Esophagus (tissue), 2 donors: ENCODE results near the gene CLEC9A. TPM values are rescaled to one million over a fixed set of nuclear protein-coding genes. Genes with fewer than 3 reads are reported as not detected.

Experiments used
- H3K27ac ChIP-seq, 2 donors: one replicate each; pipeline ENCODE4 v1.5.1; 2013; ENCODE audit warnings: low read depth in 2 of 2, mild to moderate bottlenecking in 2 of 2, inconsistent platforms in 1 of 2, low read length in 1 of 2, moderate library complexity in 1 of 2
- H3K27me3 ChIP-seq, 2 donors: one replicate each; pipeline ENCODE4 v1.6.1; 2013; ENCODE audit warnings: low read length in 2 of 2, control low read depth in 1 of 2, mild to moderate bottlenecking in 1 of 2; ENCODE audit not compliant: insufficient read depth in 2 of 2, control insufficient read depth in 1 of 2
- H3K36me3 ChIP-seq, 2 donors: one replicate each; pipeline ENCODE4 v1.6.1; 2013; ENCODE audit warnings: low read length in 1 of 2; ENCODE audit not compliant: control insufficient read depth in 2 of 2, insufficient read depth in 2 of 2
- H3K4me1 ChIP-seq, 2 donors: one replicate each; pipeline ENCODE4 v1.6.1; 2013; ENCODE audit warnings: low read length in 1 of 2; ENCODE audit not compliant: control insufficient read depth in 2 of 2, insufficient read depth in 2 of 2
- H3K4me3 ChIP-seq, 2 donors: one replicate each; pipeline ENCODE4 v1.5.1; 2013; ENCODE audit warnings: low read length in 2 of 2, mild to moderate bottlenecking in 2 of 2, low read depth in 1 of 2, moderate library complexity in 1 of 2
- H3K9me3 ChIP-seq, 2 donors: one replicate each; pipeline ENCODE4 v1.6.1; 2013; ENCODE audit warnings: mild to moderate bottlenecking in 2 of 2, low read depth in 1 of 2, low read length in 1 of 2, moderate library complexity in 1 of 2; ENCODE audit not compliant: control insufficient read depth in 2 of 2, insufficient read depth in 1 of 2
- WGBS, 2 donors: extraction: QIAGEN DNeasy Blood & Tissue Kit; methylation state at CpG; one replicate each; pipeline ENCODE4 v1.1.7; 2013; 5-methylcytosine and 5-hydroxymethylcytosine counted together
- polyA plus RNA-seq, 2 donors: library from polyadenylated mRNA; stranded (reverse); fragments of 200-250 nt; gene quantifications; one replicate each; pipeline ENCODE4 v1.2.3, GENCODE V29; 2013
- donor health status: healthy with polysubstance abuse.
- donor health status: Bipolar disorder and iron deficiency.

CLEC9A gene
- polyA plus RNA-seq, 2 donors, result 0.13 TPM; not detected in 1

GRCh38 chr12:10058387-10058786, 27.9 kb downstream of the CLEC9A start:
- 83 to 87% methylated on average over 5 of the region's 5 CpGs for WGBS, 2 donors
- no peaks in the 10 kb centered on the region for H3K27me3 ChIP-seq
- H3K27ac ChIP-seq, result no peak overlapping the region
- no peaks in the 10 kb centered on the region for H3K4me1 ChIP-seq
- no peak overlapping the region for H3K4me3 ChIP-seq
- no peaks in the 10 kb centered on the region for H3K36me3 ChIP-seq
- no peaks in the 10 kb centered on the region for H3K9me3 ChIP-seq

GRCh38 chr12:10065241-10065640, 34.8 kb downstream of the CLEC9A start:
- no peaks in the 10 kb centered on the region for H3K27me3 ChIP-seq
- no peak overlapping the region for H3K27ac ChIP-seq
- H3K36me3 ChIP-seq, result no peaks in the 10 kb centered on the region
- H3K9me3 ChIP-seq, result no peaks in the 10 kb centered on the region
- no peaks in the 10 kb centered on the region for H3K4me1 ChIP-seq
- WGBS, 2 donors, result 88 to 89% methylated on average over 4 of the region's 4 CpGs
- H3K4me3 ChIP-seq, result no peak overlapping the region

GRCh38 chr12:10067264-10067663, 36.8 kb downstream of the CLEC9A start:
- WGBS, 2 donors, result 73 to 77% methylated on average over 4 of the region's 4 CpGs
- H3K27ac ChIP-seq, result no peak overlapping the region
- no peaks in the 10 kb centered on the region for H3K4me1 ChIP-seq
- H3K27me3 ChIP-seq, result no peaks in the 10 kb centered on the region
- H3K9me3 ChIP-seq, result no peaks in the 10 kb centered on the region
- H3K4me3 ChIP-seq, result no peak overlapping the region
- H3K36me3 ChIP-seq, result no peaks in the 10 kb centered on the region

GRCh38 chr12:10067942-10068341, 37.5 kb downstream of the CLEC9A start:
- Histone ChIP-seq H3K4me1 (no peaks in the 10 kb centered on the region), H3K4me3 (no peak overlapping the region), H3K27me3 (no peaks in the 10 kb centered on the region), H3K27ac (no peak overlapping the region), H3K36me3 (no peaks in the 10 kb centered on the region), H3K9me3 (no peaks in the 10 kb centered on the region)
- WGBS, 2 donors, result 21 to 35% methylated on average over 3 of the region's 3 CpGs

- no peaks in the 10 kb centered on the region for H3K36me3 ChIP-seq
- no peaks in the 10 kb centered on the region for H3K27me3 ChIP-seq
- no peaks in the 10 kb centered on the region for H3K9me3 ChIP-seq
- no peak overlapping the region for H3K4me3 ChIP-seq
- H3K27ac ChIP-seq, result no peak overlapping the region
- 66 to 68% methylated on average over 1 of the region's 1 CpG for WGBS, 2 donors
- no peaks in the 10 kb centered on the region for H3K4me1 ChIP-seq
Measured at GRCh38 chr12:10068644-10069043, 38.2 kb downstream of the CLEC9A start.

GRCh38 chr12:10069099-10069498, 38.6 kb downstream of the CLEC9A start:
- WGBS, 2 donors, result 57 to 62% methylated on average over 4 of the region's 4 CpGs
- H3K27me3 ChIP-seq, result no peaks in the 10 kb centered on the region
- H3K36me3 ChIP-seq, result no peaks in the 10 kb centered on the region
- no peaks in the 10 kb centered on the region for H3K9me3 ChIP-seq
- no peaks in the 10 kb centered on the region for H3K4me1 ChIP-seq
- no peak overlapping the region for H3K4me3 ChIP-seq
- no peak overlapping the region for H3K27ac ChIP-seq

GRCh38 chr12:10069976-10070375, 39.5 kb downstream of the CLEC9A start:
- no peak overlapping the region for H3K27ac ChIP-seq
- H3K4me3 ChIP-seq, result no peak overlapping the region
- H3K4me1 ChIP-seq, result no peaks in the 10 kb centered on the region
- no peaks in the 10 kb centered on the region for H3K36me3 ChIP-seq
- no peaks in the 10 kb centered on the region for H3K9me3 ChIP-seq
- WGBS, 2 donors, result 20 to 24% methylated on average over 3 of the region's 3 CpGs
- no peaks in the 10 kb centered on the region for H3K27me3 ChIP-seq

GRCh38 chr12:10070380-10070779, 39.9 kb downstream of the CLEC9A start:
- no peaks in the 10 kb centered on the region for H3K9me3 ChIP-seq
- no peak overlapping the region for H3K27ac ChIP-seq
- WGBS, 2 donors, result 91 to 95% methylated on average over 4 of the region's 4 CpGs

GRCh38 chr12:10072131-10072530, 41.6 kb downstream of the CLEC9A start:
- Histone ChIP-seq H3K36me3 (no peaks in the 10 kb centered on the region), H3K4me3 (no peak overlapping the region), H3K27me3 (no peaks in the 10 kb centered on the region), H3K27ac (no peak overlapping the region), H3K9me3 (no peaks in the 10 kb centered on the region), H3K4me1 (no peaks in the 10 kb centered on the region)
- WGBS, 2 donors, result 89 to 95% methylated on average over 2 of the region's 2 CpGs

More at GRCh38 chr12:10070380-10070779, 39.9 kb downstream of the CLEC9A start:
- H3K27me3 ChIP-seq, result no peaks in the 10 kb centered on the region
- no peaks in the 10 kb centered on the region for H3K36me3 ChIP-seq
- no peak overlapping the region for H3K4me3 ChIP-seq
- H3K4me1 ChIP-seq, result no peaks in the 10 kb centered on the region

- H3K27me3 ChIP-seq, result no peaks in the 10 kb centered on the region
- no peak overlapping the region for H3K4me3 ChIP-seq
- H3K36me3 ChIP-seq, result no peaks in the 10 kb centered on the region
- 54 to 82% methylated on average over 5 of the region's 5 CpGs for WGBS, 2 donors
- H3K9me3 ChIP-seq, result no peaks in the 10 kb centered on the region
- H3K4me1 ChIP-seq, result no peaks in the 10 kb centered on the region
- H3K27ac ChIP-seq, result no peak overlapping the region
Measured at GRCh38 chr12:10073261-10073660, 42.8 kb downstream of the CLEC9A start.
